Measurements from ENCODE around the gene C10orf120. TPM values are rescaled to one million over a fixed set of nuclear protein-coding genes. Genes with fewer than 3 reads are reported as not detected.

The C10orf120 gene
- total RNA-seq, 1 donor from 2014 or later, result not detected

- intact Hi-C loops (cut with micrococcal nuclease), result no loop called here
- H3K4me1 Mint-ChIP-seq (ENCODE audit: low read depth), result no peaks in the 10 kb centered on the region
- H3K4me3 Mint-ChIP-seq, result no peak overlapping the region
Observed at GRCh38 chr10:122655524-122656307, 43.9 kb downstream of the C10orf120 start.

GRCh38 chr10:122650331-122650730 lies 49.3 kb downstream of the C10orf120 start:
- no peak for DNase-seq (ENCODE audit: low spot score)
- H3K36me3 Mint-ChIP-seq (ENCODE audit: low read depth), result no peaks in the 10 kb centered on the region
- peaks cover 17% of the 10 kb centered on the region for H3K27me3 Mint-ChIP-seq (ENCODE audit: insufficient read depth)
- intact Hi-C loops (cut with micrococcal nuclease), result no loop called here
- H3K27ac Mint-ChIP-seq, result no peak overlapping the region
- H3K4me3 Mint-ChIP-seq, result no peak overlapping the region
- H3K4me1 Mint-ChIP-seq (ENCODE audit: low read depth), result no peaks in the 10 kb centered on the region
- no peaks in the 10 kb centered on the region for H3K9me3 Mint-ChIP-seq

More at GRCh38 chr10:122655524-122656307, 43.9 kb downstream of the C10orf120 start:
- peaks cover 25% of the 10 kb centered on the region for H3K27me3 Mint-ChIP-seq (ENCODE audit: insufficient read depth)
- no peaks in the 10 kb centered on the region for H3K9me3 Mint-ChIP-seq
- no peaks in the 10 kb centered on the region for H3K36me3 Mint-ChIP-seq (ENCODE audit: low read depth)
- H3K27ac Mint-ChIP-seq, result no peak overlapping the region
- no peak for DNase-seq (ENCODE audit: low spot score)

DNA sequence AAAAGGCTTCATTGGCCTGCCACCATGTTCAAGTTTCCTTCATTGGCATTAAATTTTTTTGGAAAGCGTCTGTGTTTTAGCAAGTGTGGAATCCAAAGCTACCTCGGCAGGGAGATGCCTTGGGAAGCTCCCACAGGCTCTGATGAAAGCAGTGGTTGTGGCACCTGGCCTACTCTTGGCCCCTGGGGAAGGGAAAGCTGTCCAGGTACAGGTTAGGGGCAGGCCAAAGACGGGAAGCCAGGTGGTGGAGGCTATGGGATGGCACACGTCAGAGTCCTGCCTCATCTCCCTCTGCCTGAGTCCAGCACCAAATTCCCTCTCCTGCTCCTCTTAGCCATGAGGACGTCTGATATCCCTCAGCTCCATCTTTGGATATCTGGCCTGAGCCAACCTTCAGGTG lies 49.7 kb downstream of the C10orf120 start:
- intact Hi-C loops (cut with micrococcal nuclease), result loop anchor here (2.0 kb wide), 1 partner anchor 909 kb away; no protein-coding TSS in a partner anchor
- Mint-ChIP-seq H3K9me3 (no peaks in the 10 kb centered on the region), H3K4me1 (ENCODE audit: low read depth) (no peaks in the 10 kb centered on the region), H3K27ac (no peak overlapping the region), H3K27me3 (ENCODE audit: insufficient read depth) (peaks cover 15% of the 10 kb centered on the region), H3K4me3 (no peak overlapping the region), H3K36me3 (ENCODE audit: low read depth) (no peaks in the 10 kb centered on the region)
- DNase-seq (ENCODE audit: low spot score), result no peak

GRCh38 chr10:122648599-122649428 lies 50.8 kb downstream of the C10orf120 start:
- no peak overlapping the region for H3K27ac Mint-ChIP-seq
- no peaks in the 10 kb centered on the region for H3K36me3 Mint-ChIP-seq (ENCODE audit: low read depth)
- intact Hi-C loops (cut with micrococcal nuclease), result loop anchor here (1.0 to 2.0 kb wide), 2 partner anchors 55 to 910 kb away; no protein-coding TSS in a partner anchor
- no peak overlapping the region for H3K4me3 Mint-ChIP-seq
- DNase-seq (ENCODE audit: low spot score), result no peak
- peaks cover 11% of the 10 kb centered on the region for H3K27me3 Mint-ChIP-seq (ENCODE audit: insufficient read depth)
- H3K9me3 Mint-ChIP-seq, result no peaks in the 10 kb centered on the region
- H3K4me1 Mint-ChIP-seq (ENCODE audit: low read depth), result no peaks in the 10 kb centered on the region

Other genes with a start within 250 kb of the C10orf120 start
- gene ARMS2, start 245.2 kb downstream of the C10orf120 start, total RNA-seq, result not detected in 2 replicates
- not detected in 2 replicates for gene HTRA1, start 238.3 kb downstream of the C10orf120 start, total RNA-seq
- gene DMBT1, start 139.1 kb downstream of the C10orf120 start, total RNA-seq, result not detected in 2 replicates
- gene CUZD1, start 146.0 kb upstream of the C10orf120 start, total RNA-seq, result 3.0 TPM in 2 replicates
- gene FAM24B, start 179.7 kb upstream of the C10orf120 start, total RNA-seq, result 13.1 and 18.4 TPM in 2 replicates
- not detected in 2 replicates for gene FAM24A, start 210.8 kb upstream of the C10orf120 start, total RNA-seq